NCI-H128 (cell line): ENCODE data around the gene C1orf116.
"Not testable (repeated sequence)": the region's sequence is repeated elsewhere in the genome, so short reads cannot be mapped to it uniquely, and the experiment has no call there.

Experiments used
- DNase-seq: peaks from one replicate; lab custom pipeline; 2025; ENCODE audit not compliant: unreplicated experiment; lab: John Stamatoyannopoulos, UW

Gene C1orf116

GRCh38 chr1:207059881-207060280 lies 27.3 kb upstream of the C1orf116 start:
- DNase-seq: no peak

DNA sequence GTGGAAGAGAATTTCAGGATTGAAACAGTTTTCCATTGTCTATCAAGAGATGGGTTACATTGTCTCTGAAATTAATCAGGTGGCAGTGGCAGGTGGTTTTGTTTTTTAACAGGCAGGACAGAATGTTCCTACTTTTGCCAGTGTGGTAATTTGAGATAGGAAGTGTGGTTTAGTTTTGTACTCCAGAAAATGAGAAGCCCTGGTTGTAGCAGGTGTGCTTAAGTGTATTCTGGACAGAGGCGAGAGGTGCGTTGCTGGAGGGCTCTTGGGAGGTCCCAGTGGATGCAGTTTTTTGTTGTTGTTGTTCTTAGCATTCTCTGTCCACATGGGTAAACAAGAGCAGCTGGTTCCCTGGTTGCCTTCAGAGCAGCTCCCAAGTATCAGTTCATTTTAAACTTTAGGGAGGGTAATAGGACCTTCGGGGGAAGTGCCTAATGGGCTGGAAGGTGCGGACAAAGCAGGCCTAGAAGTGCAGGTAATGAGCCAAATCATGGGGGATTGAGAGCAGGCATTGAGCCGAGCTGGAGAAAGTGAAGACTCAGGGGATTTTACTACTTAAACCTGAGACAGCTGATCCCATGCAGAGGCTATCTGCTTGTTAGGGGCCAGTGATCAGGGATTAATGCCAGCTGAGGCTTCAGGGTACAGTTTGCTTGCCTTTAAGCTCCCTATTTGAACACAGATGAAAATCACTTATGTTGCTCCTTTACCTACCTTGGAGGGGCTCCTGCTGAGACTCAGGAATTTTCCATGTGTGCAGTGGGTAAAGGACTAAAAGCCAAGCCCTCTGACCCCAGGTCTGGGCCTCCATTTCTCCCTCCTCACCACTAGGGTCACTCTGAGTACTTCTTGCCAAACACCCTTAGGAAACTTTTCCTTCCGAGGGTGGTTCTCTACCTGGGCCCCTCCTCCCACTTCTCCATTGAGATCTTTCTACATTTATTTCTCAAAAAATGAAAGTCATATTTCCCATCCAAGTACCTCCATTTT lies 26.6 kb upstream of the C1orf116 start:
- DNase-seq: peak; percentile 91

- no peak for DNase-seq
These were observed 25.7 kb upstream of the C1orf116 start for GRCh38 chr1:207058252-207058651.

GRCh38 chr1:207056673-207057072 lies 24.1 kb upstream of the C1orf116 start:
- DNase-seq: no peak

- DNase-seq: no peak
These were observed 22.9 kb upstream of the C1orf116 start for GRCh38 chr1:207055386-207056001.

- DNase-seq: no peak
These were observed 21.9 kb upstream of the C1orf116 start for GRCh38 chr1:207054491-207054890.

GRCh38 chr1:207052911-207053769 lies 20.6 kb upstream of the C1orf116 start, which contains the start of gene PFKFB2:
TSS of gene PFKFB2 (plus strand) at chr1:207053275. CDS start at chr1:207054718, 1,443 bp downstream.
- peak; percentile 99 for DNase-seq

- no peak for DNase-seq
These were observed 18.8 kb upstream of the C1orf116 start, which contains the start of gene YOD1 for GRCh38 chr1:207051191-207051943. TSS of gene YOD1 (minus strand) at chr1:207051208. CDS start at chr1:207051030, 178 bp downstream.

- peak; percentile 88 for DNase-seq
These were observed 18.1 kb upstream of the C1orf116 start for GRCh38 chr1:207050480-207051190.

GRCh38 chr1:207049974-207050391 lies 17.4 kb upstream of the C1orf116 start:
- no peak for DNase-seq

DNA sequence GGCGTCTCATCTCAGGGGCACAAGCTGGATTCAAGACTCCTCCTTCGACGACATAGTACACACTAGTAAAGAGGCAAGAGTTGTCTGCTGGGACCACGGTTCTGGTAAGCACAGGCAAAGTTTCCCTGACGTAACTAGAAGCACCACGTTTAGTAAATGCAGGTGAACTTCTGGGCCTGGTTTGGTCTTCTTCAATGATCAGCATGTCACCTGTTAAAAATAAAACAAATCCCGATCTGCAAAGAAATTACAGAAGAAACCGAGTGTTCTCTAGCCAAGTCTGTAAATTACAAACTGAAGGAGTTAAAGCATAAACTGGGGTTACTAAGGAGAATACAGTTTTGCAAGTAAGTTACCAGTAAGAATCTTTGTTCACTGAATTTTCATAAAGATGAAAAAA lies 17.0 kb upstream of the C1orf116 start:
- no peak for DNase-seq

- no peak for DNase-seq
These were observed 16.5 kb upstream of the C1orf116 start for GRCh38 chr1:207049054-207049453.

GRCh38 chr1:207048041-207048440 lies 15.5 kb upstream of the C1orf116 start:
- no peak for DNase-seq

- no peak for DNase-seq
These were observed 14.9 kb upstream of the C1orf116 start for GRCh38 chr1:207047505-207047904.

- DNase-seq: no peak
These were observed 12.9 kb upstream of the C1orf116 start for GRCh38 chr1:207045453-207045852.

DNA sequence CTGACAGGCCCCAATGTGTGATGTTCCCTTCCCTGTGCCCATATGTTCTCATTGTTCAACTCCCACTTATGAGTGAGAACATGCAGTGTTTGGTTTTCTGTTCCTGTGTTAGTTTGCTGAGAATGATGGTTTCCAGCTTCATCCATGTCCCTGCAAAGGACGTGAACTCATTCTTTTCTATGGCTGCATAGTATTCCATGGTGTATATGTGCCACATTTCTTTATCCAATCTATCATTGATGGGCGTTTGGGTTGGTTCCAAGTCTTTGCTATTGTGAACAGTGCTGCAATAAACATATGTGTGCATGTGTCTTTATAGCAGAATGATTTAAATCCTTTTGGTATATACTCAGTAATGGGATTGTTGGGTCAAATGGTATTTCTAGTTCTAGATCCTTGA lies 8.8 kb upstream of the C1orf116 start:
- DNase-seq: not testable (repeated sequence)

GRCh38 chr1:207040181-207040533 lies 7.6 kb upstream of the C1orf116 start:
- no peak for DNase-seq

GRCh38 chr1:207039380-207040180 lies 7.0 kb upstream of the C1orf116 start:
- no peak for DNase-seq

DNA sequence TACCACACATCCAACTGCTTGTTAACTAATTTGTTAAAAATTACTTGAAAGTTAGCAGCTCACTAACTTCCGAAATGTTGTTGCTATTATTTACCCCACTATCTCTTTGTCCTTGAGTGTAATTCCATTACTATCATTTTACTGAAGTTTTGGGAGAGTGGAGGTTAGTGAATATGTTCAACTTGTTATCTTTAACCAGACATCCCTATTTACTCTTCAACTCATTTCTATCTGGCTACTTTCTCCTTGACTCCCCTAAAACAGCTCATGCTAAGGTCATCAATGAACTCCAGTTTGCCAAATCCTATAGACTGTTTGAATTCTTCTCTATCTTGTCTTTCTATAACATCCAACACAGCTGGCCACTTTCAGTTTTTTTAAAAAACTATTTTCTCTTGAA lies 4.3 kb upstream of the C1orf116 start:
- DNase-seq: no peak
